H9 (cell line): ENCODE results near the gene MGAT4A. TPM values are rescaled to one million over a fixed set of nuclear protein-coding genes. Genes with fewer than 3 reads are reported as not detected.

Experiments used
- DNase-seq: peaks from one replicate; pipeline ENCODE4 v3.0.0-alpha.2; 2017
- H2AFZ ChIP-seq: one replicate; pipeline ENCODE4 v1.6.1; 2013; ENCODE audit warnings: mild to moderate bottlenecking, low read length, control low read depth, moderate library complexity
- H2AK5ac ChIP-seq: 2 replicates; pipeline ENCODE4 v1.6.1; 2013; ENCODE audit warnings: low read length, control low read depth, mixed read lengths; ENCODE audit not compliant: insufficient read length
- H2BK120ac ChIP-seq: one replicate; pipeline ENCODE4 v1.6.1; 2013; ENCODE audit warnings: low read depth, mild to moderate bottlenecking, low read length, control low read depth, inconsistent platforms; ENCODE audit not compliant: poor library complexity, severe bottlenecking
- H2BK12ac ChIP-seq: 2 replicates; pipeline ENCODE4 v1.6.1; 2013; ENCODE audit warnings: low read length, control low read depth, mixed read lengths, low read depth; ENCODE audit not compliant: insufficient read length
- H2BK15ac ChIP-seq: 2 replicates; pipeline ENCODE4 v1.6.1; 2013; ENCODE audit warnings: low read depth, low read length, control low read depth
- H2BK20ac ChIP-seq: one replicate; pipeline ENCODE4 v1.6.1; 2013; ENCODE audit warnings: low read depth, mild to moderate bottlenecking, low read length, control low read depth, inconsistent platforms; ENCODE audit not compliant: poor library complexity, severe bottlenecking
- H2BK5ac ChIP-seq: 2 replicates; pipeline ENCODE4 v1.6.1; 2013; ENCODE audit warnings: low read length, control low read depth, mixed read lengths; ENCODE audit not compliant: insufficient read length
- H3K14ac ChIP-seq: 2 replicates; pipeline ENCODE4 v1.6.1; 2013; ENCODE audit warnings: low read length, control low read depth; ENCODE audit not compliant: insufficient read depth
- H3K18ac ChIP-seq: 2 replicates; pipeline ENCODE4 v1.6.1; 2013; ENCODE audit warnings: low read depth, mild to moderate bottlenecking, mixed read lengths, low read length, control low read depth; ENCODE audit not compliant: insufficient read length
- H3K23ac ChIP-seq: 2 replicates; pipeline ENCODE4 v1.6.1; 2013; ENCODE audit warnings: low read length, control low read depth, mixed read lengths, low read depth; ENCODE audit not compliant: insufficient read length
- H3K23me2 ChIP-seq: 2 replicates; pipeline ENCODE4 v1.6.1; 2013; ENCODE audit warnings: low read depth, mild to moderate bottlenecking, mixed read lengths, low read length, control low read depth; ENCODE audit not compliant: insufficient read length, poor library complexity, severe bottlenecking
- H3K27ac ChIP-seq: 2 replicates; pipeline ENCODE4 v1.5.1; 2013; ENCODE audit warnings: low read length, control low read depth, mixed read lengths, low read depth; ENCODE audit not compliant: insufficient read length
- H3K27me3 ChIP-seq: 2 replicates; pipeline ENCODE4 v1.6.1; 2013; ENCODE audit warnings: low read length, control low read depth, inconsistent platforms; ENCODE audit not compliant: insufficient read depth
- H3K4ac ChIP-seq: 2 replicates; pipeline ENCODE4 v1.6.1; 2013; ENCODE audit warnings: low read depth, mild to moderate bottlenecking, control low read depth, inconsistent platforms, low read length, moderate library complexity
- H3K4me1 ChIP-seq: 2 replicates; pipeline ENCODE4 v1.6.1; 2013; ENCODE audit warnings: low read length, control low read depth, inconsistent platforms; ENCODE audit not compliant: insufficient read depth
- H3K4me2 ChIP-seq: 2 replicates; pipeline ENCODE4 v1.6.1; 2013; ENCODE audit warnings: low read length, control low read depth, mixed read lengths; ENCODE audit not compliant: insufficient read length, insufficient read depth
- H3K56ac ChIP-seq: 2 replicates; pipeline ENCODE4 v1.6.1; 2013; ENCODE audit warnings: low read depth, mild to moderate bottlenecking, mixed read lengths, low read length, control low read depth; ENCODE audit not compliant: insufficient read length
- H3K79me1 ChIP-seq: 2 replicates; pipeline ENCODE4 v1.6.1; 2013; ENCODE audit warnings: low read depth, mild to moderate bottlenecking, moderate library complexity, low read length, control low read depth, inconsistent platforms; ENCODE audit not compliant: insufficient read depth, poor library complexity, severe bottlenecking
- H3K79me2 ChIP-seq: 2 replicates; pipeline ENCODE4 v1.6.1; 2013; ENCODE audit warnings: low read length, control low read depth, inconsistent platforms; ENCODE audit not compliant: insufficient read depth
- H3K9ac ChIP-seq: 2 replicates; pipeline ENCODE4 v1.6.1; 2013; ENCODE audit warnings: low read length, control low read depth, mixed read lengths; ENCODE audit not compliant: insufficient read length; ENCODE audit errors: extremely low read depth
- H3K9me3 ChIP-seq: one replicate; pipeline ENCODE4 v1.6.1; 2013; ENCODE audit warnings: low read depth, low read length, inconsistent platforms; ENCODE audit not compliant: control insufficient read depth
- H3T11ph ChIP-seq: one replicate; pipeline ENCODE4 v1.6.1; 2013; ENCODE audit warnings: mild to moderate bottlenecking, low read length, control low read depth, inconsistent platforms
- H4K20me1 ChIP-seq: one replicate; pipeline ENCODE4 v1.6.1; 2013; ENCODE audit not compliant: control insufficient read depth, insufficient read length, insufficient read depth
- H4K5ac ChIP-seq: 2 replicates; pipeline ENCODE4 v1.6.1; 2013; ENCODE audit warnings: low read depth, mild to moderate bottlenecking, mixed read lengths, low read length, control low read depth; ENCODE audit not compliant: insufficient read length
- H4K8ac ChIP-seq: replicated peaks from 2 replicates; pipeline ENCODE4 v1.6.1; 2013; ENCODE audit warnings: low read length, control low read depth, mixed read lengths, low read depth; ENCODE audit not compliant: insufficient read length
- H4K91ac ChIP-seq: 2 replicates; pipeline ENCODE4 v1.6.1; 2013; ENCODE audit warnings: low read depth, mild to moderate bottlenecking, moderate library complexity, mixed read lengths, low read length, control low read depth; ENCODE audit not compliant: insufficient read length
- H3K27ac Mint-ChIP-seq, 3 experiments: 2 replicates in 2 of 3; 3 replicates in 1 of 3; pipeline ENCODE4 v1.8.0; 2020 to 2021; ENCODE audit warnings: mixed read lengths in 3 of 3, mild to moderate bottlenecking in 1 of 3, moderate library complexity in 1 of 3
- H3K27me3 Mint-ChIP-seq: 2 replicates; pipeline ENCODE4 v1.8.0; 2021; ENCODE audit warnings: low read depth, mild to moderate bottlenecking, moderate library complexity, mixed read lengths
- H3K36me3 Mint-ChIP-seq, 3 experiments: 2 replicates in 2 of 3; 3 replicates in 1 of 3; pipeline ENCODE4 v1.8.0; 2020 to 2021; ENCODE audit warnings: low read depth in 3 of 3, mixed read lengths in 3 of 3; ENCODE audit not compliant: insufficient read depth in 1 of 3
- H3K4me1 Mint-ChIP-seq, 2 experiments: 2 replicates each; pipeline ENCODE4 v1.8.0; 2020; ENCODE audit warnings: mixed read lengths in 2 of 2
- H3K4me3 Mint-ChIP-seq, 2 experiments: 2 replicates in 1 of 2; 3 replicates in 1 of 2; pipeline ENCODE4 v1.8.0; 2020 to 2021; ENCODE audit warnings: mild to moderate bottlenecking in 2 of 2, mixed read lengths in 2 of 2, moderate library complexity in 1 of 2
- H3K9me3 Mint-ChIP-seq, 2 experiments: 2 replicates in 1 of 2; 3 replicates in 1 of 2; pipeline ENCODE4 v1.8.0; 2020; ENCODE audit warnings: mild to moderate bottlenecking in 2 of 2, mixed read lengths in 2 of 2, moderate library complexity in 1 of 2
- WGBS: extraction: QIAGEN DNeasy Blood & Tissue Kit; methylation state at CpG from one replicate; pipeline ENCODE4 v1.1.7; 2013; ENCODE audit warnings: missing lambda C conversion rate, low lambda C conversion rate, mixed read lengths; ENCODE audit not compliant: insufficient read length; ENCODE audit errors: extremely low coverage; 5-methylcytosine and 5-hydroxymethylcytosine counted together
- total RNA-seq: library from RNA; stranded (reverse); gene quantifications from 2 replicates; pipeline ENCODE4 v1.2.1, GENCODE V29; 2021
- TF ChIP-seq, protein P1 (sequence below): fragments of 200-600 bp; sonication (generic); conservative IDR thresholded peaks from 3 replicates; pipeline ENCODE4 v1.8.0; 2021; ENCODE audit warnings: antibody characterized with exemption, mild to moderate bottlenecking

Gene MGAT4A
- total RNA-seq, 1 experiment from 2014 or later, result 3.5 TPM

GRCh38 chr2:98676742-98677141 lies 54.2 kb downstream of the MGAT4A start:
- H2BK120ac ChIP-seq, result no peak overlapping the region
- no peak overlapping the region for H4K91ac ChIP-seq
- no peak overlapping the region for H2BK5ac ChIP-seq
- H3K9ac ChIP-seq, result no peak overlapping the region
- no peaks in the 10 kb centered on the region for H4K20me1 ChIP-seq
- H4K8ac ChIP-seq, result no peak overlapping the region
- no peak overlapping the region for H3K4me2 ChIP-seq
- no peaks in the 10 kb centered on the region for H3K23me2 ChIP-seq
- no peak overlapping the region for H3K18ac ChIP-seq
- H3K79me2 ChIP-seq, result no peaks in the 10 kb centered on the region
- no CpG with 5 or more reads among the region's 3 CpGs for WGBS
- H3K79me1 ChIP-seq, result no peaks in the 10 kb centered on the region
- no peak for DNase-seq
- no peak overlapping the region for H3K14ac ChIP-seq
- H2BK12ac ChIP-seq, result no peak overlapping the region
- H2AK5ac ChIP-seq, result no peak overlapping the region
- TF ChIP-seq, protein P1, sequence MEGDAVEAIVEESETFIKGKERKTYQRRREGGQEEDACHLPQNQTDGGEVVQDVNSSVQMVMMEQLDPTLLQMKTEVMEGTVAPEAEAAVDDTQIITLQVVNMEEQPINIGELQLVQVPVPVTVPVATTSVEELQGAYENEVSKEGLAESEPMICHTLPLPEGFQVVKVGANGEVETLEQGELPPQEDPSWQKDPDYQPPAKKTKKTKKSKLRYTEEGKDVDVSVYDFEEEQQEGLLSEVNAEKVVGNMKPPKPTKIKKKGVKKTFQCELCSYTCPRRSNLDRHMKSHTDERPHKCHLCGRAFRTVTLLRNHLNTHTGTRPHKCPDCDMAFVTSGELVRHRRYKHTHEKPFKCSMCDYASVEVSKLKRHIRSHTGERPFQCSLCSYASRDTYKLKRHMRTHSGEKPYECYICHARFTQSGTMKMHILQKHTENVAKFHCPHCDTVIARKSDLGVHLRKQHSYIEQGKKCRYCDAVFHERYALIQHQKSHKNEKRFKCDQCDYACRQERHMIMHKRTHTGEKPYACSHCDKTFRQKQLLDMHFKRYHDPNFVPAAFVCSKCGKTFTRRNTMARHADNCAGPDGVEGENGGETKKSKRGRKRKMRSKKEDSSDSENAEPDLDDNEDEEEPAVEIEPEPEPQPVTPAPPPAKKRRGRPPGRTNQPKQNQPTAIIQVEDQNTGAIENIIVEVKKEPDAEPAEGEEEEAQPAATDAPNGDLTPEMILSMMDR, result no peak
- H2AFZ ChIP-seq, result no peak overlapping the region
- Mint-ChIP-seq H3K27ac (no peak overlapping the region), H3K4me3 (no peak overlapping the region), H3K27me3 (no peaks in the 10 kb centered on the region), H3K9me3 (peaks cover 8 to 14% of the 10 kb centered on the region in 2 experiments), H3K36me3 (peaks cover 4 to 11% (median 5%) of the 10 kb centered on the region in 3 experiments; a peak in 5 of 7 replicates), H3K4me1 (no peaks in the 10 kb centered on the region)
- H4K5ac ChIP-seq, result no peak overlapping the region
- no peak overlapping the region for H2BK20ac ChIP-seq
- no peaks in the 10 kb centered on the region for H3K27me3 ChIP-seq
- no peak overlapping the region for H3K23ac ChIP-seq
- no peaks in the 10 kb centered on the region for H3K4me1 ChIP-seq
- no peak overlapping the region for H3K4ac ChIP-seq
- H3K56ac ChIP-seq, result no peak overlapping the region
- no peak overlapping the region for H3K27ac ChIP-seq
- H3T11ph ChIP-seq, result no peak overlapping the region
- H2BK15ac ChIP-seq, result no peak overlapping the region
- no peaks in the 10 kb centered on the region for H3K9me3 ChIP-seq
